Stimulated activated naive CD8-positive, alpha-beta T cell treated with anti-CD3 and anti-CD28 coated beads, Interleukin-15, Interleukin-2, amounts not matched to agents 100 ng/mL and 50 ng/mL, for 24 hours (primary cell): ENCODE results near the gene B2M.

Source experiments
- H3K27ac Mint-ChIP-seq: one replicate; pipeline ENCODE4 v1.8.0; 2021; ENCODE audit warnings: mild to moderate bottlenecking, mixed read lengths
- H3K27me3 Mint-ChIP-seq: one replicate; pipeline ENCODE4 v1.8.0; 2021; ENCODE audit warnings: mixed read lengths
- H3K36me3 Mint-ChIP-seq: one replicate; pipeline ENCODE4 v1.8.0; 2021; ENCODE audit warnings: low read depth, mixed read lengths
- H3K4me1 Mint-ChIP-seq: one replicate; pipeline ENCODE4 v1.8.0; 2021; ENCODE audit warnings: low read depth, mixed read lengths
- H3K4me3 Mint-ChIP-seq: one replicate; pipeline ENCODE4 v1.8.0; 2021; ENCODE audit warnings: mild to moderate bottlenecking, mixed read lengths
- H3K9me3 Mint-ChIP-seq: one replicate; pipeline ENCODE4 v1.8.0; 2021; ENCODE audit warnings: mixed read lengths

The B2M gene

GRCh38 chr15:44711096-44711742 lies at the start of gene B2M, which contains the start of gene PATL2:
Gene B2M (plus strand): TSS chr15:44711517. CDS start chr15:44711547, 30 bp downstream.
Gene PATL2 (minus strand): TSS chr15:44711323. CDS start chr15:44676490, 34,833 bp downstream.
- peak within 1 kb of the TSS; percentile 97 for H3K4me3 Mint-ChIP-seq
- no peaks in the 10 kb centered on the region for H3K9me3 Mint-ChIP-seq
- H3K36me3 Mint-ChIP-seq = peaks cover 66% of the 10 kb centered on the region
- H3K27me3 Mint-ChIP-seq = no peaks in the 10 kb centered on the region
- H3K4me1 Mint-ChIP-seq = peaks cover 42% of the 10 kb centered on the region
- peak within 1 kb of the TSS; percentile 100 for H3K27ac Mint-ChIP-seq

GRCh38 chr15:44661576-44661975 lies 49.7 kb upstream of the B2M start:
- H3K27ac Mint-ChIP-seq = peak overlapping the region; percentile 85
- no peaks in the 10 kb centered on the region for H3K9me3 Mint-ChIP-seq
- no peaks in the 10 kb centered on the region for H3K27me3 Mint-ChIP-seq
- H3K4me1 Mint-ChIP-seq = peaks cover 54% of the 10 kb centered on the region
- H3K36me3 Mint-ChIP-seq = peaks cover 36% of the 10 kb centered on the region
- peak overlapping the region; percentile 94 for H3K4me3 Mint-ChIP-seq

- Mint-ChIP-seq H3K27me3 (no peaks in the 10 kb centered on the region), H3K4me3 (peak overlapping the region; percentile 94), H3K36me3 (peaks cover 25% of the 10 kb centered on the region), H3K9me3 (no peaks in the 10 kb centered on the region), H3K27ac (peak overlapping the region; percentile 100), H3K4me1 (peaks cover 63% of the 10 kb centered on the region)
Observed at GRCh38 chr15:44662478-44663409, 48.6 kb upstream of the B2M start.

- peaks cover 69% of the 10 kb centered on the region for H3K4me1 Mint-ChIP-seq
- peaks cover 19% of the 10 kb centered on the region for H3K36me3 Mint-ChIP-seq
- H3K27me3 Mint-ChIP-seq = no peaks in the 10 kb centered on the region
- peak within 1 kb of the TSS; percentile 94 for H3K4me3 Mint-ChIP-seq
- peak within 1 kb of the TSS; percentile 100 for H3K27ac Mint-ChIP-seq
- no peaks in the 10 kb centered on the region for H3K9me3 Mint-ChIP-seq
Observed at GRCh38 chr15:44663410-44664308, 47.7 kb upstream of the B2M start, which contains the start of gene SPG11. Gene SPG11 (minus strand): TSS chr15:44663662. CDS start chr15:44663647, 15 bp downstream.

- no peaks in the 10 kb centered on the region for H3K36me3 Mint-ChIP-seq
- peak overlapping the region; percentile 94 for H3K27ac Mint-ChIP-seq
- H3K4me1 Mint-ChIP-seq = peaks cover 79% of the 10 kb centered on the region
- no peaks in the 10 kb centered on the region for H3K9me3 Mint-ChIP-seq
- H3K27me3 Mint-ChIP-seq = no peaks in the 10 kb centered on the region
- H3K4me3 Mint-ChIP-seq = peak overlapping the region; percentile 70
Observed at GRCh38 chr15:44666210-44667038, 44.9 kb upstream of the B2M start.

- Mint-ChIP-seq H3K9me3 (no peaks in the 10 kb centered on the region), H3K4me1 (peaks cover 79% of the 10 kb centered on the region), H3K27me3 (no peaks in the 10 kb centered on the region), H3K36me3 (no peaks in the 10 kb centered on the region), H3K4me3 (peak overlapping the region; percentile 70), H3K27ac (peak overlapping the region; percentile 94)
Observed at GRCh38 chr15:44667039-44667360, 44.3 kb upstream of the B2M start.

- no peaks in the 10 kb centered on the region for H3K9me3 Mint-ChIP-seq
- peaks cover 93% of the 10 kb centered on the region for H3K4me1 Mint-ChIP-seq
- H3K27ac Mint-ChIP-seq = no peak overlapping the region
- H3K36me3 Mint-ChIP-seq = no peaks in the 10 kb centered on the region
- H3K4me3 Mint-ChIP-seq = no peak overlapping the region
- H3K27me3 Mint-ChIP-seq = no peaks in the 10 kb centered on the region
Observed at GRCh38 chr15:44668921-44669320, 42.4 kb upstream of the B2M start.

GRCh38 chr15:44670087-44670950 lies 41.0 kb upstream of the B2M start:
- Mint-ChIP-seq H3K36me3 (no peaks in the 10 kb centered on the region), H3K9me3 (no peaks in the 10 kb centered on the region), H3K27me3 (no peaks in the 10 kb centered on the region), H3K4me3 (no peak overlapping the region), H3K27ac (peak overlapping the region; percentile 82), H3K4me1 (peaks cover 89% of the 10 kb centered on the region)

GRCh38 chr15:44673639-44674038 lies 37.7 kb upstream of the B2M start:
- Mint-ChIP-seq H3K4me3 (no peak overlapping the region), H3K27ac (no peak overlapping the region), H3K4me1 (peaks cover 95% of the 10 kb centered on the region), H3K36me3 (no peaks in the 10 kb centered on the region), H3K27me3 (no peaks in the 10 kb centered on the region), H3K9me3 (no peaks in the 10 kb centered on the region)

GRCh38 chr15:44675911-44676310 lies 35.4 kb upstream of the B2M start:
- Mint-ChIP-seq H3K4me1 (peaks cover 93% of the 10 kb centered on the region), H3K27me3 (no peaks in the 10 kb centered on the region), H3K9me3 (no peaks in the 10 kb centered on the region), H3K4me3 (peak overlapping the region; percentile 78), H3K36me3 (no peaks in the 10 kb centered on the region), H3K27ac (peak overlapping the region; percentile 95)

- no peaks in the 10 kb centered on the region for H3K36me3 Mint-ChIP-seq
- no peaks in the 10 kb centered on the region for H3K27me3 Mint-ChIP-seq
- H3K27ac Mint-ChIP-seq = peak overlapping the region; percentile 95
- no peaks in the 10 kb centered on the region for H3K9me3 Mint-ChIP-seq
- peak overlapping the region; percentile 78 for H3K4me3 Mint-ChIP-seq
- H3K4me1 Mint-ChIP-seq = peaks cover 92% of the 10 kb centered on the region
Observed at GRCh38 chr15:44676676-44677075, 34.6 kb upstream of the B2M start.

- Mint-ChIP-seq H3K36me3 (peaks cover 6% of the 10 kb centered on the region), H3K4me1 (peaks cover 94% of the 10 kb centered on the region), H3K4me3 (peak overlapping the region; percentile 69), H3K27me3 (no peaks in the 10 kb centered on the region), H3K27ac (peak overlapping the region; percentile 88), H3K9me3 (peaks cover 6% of the 10 kb centered on the region)
Observed at GRCh38 chr15:44682211-44682610, 29.1 kb upstream of the B2M start.
